Measurements from ENCODE around the gene OLFML3.

- TF ChIP-seq CTCF (IDR thresholded peaks at IDR 0.05; ENCODE audit: borderline replicate concordance, extremely low read depth, low read length, poor library complexity, severe bottlenecking) (no peak), EZH2 (IDR thresholded peaks at IDR 0.05; ENCODE audit: borderline replicate concordance, low read depth, low read length, severe bottlenecking) (no peak)
Observed at GRCh38 chr1:113975211-113975895, 3.9 kb upstream of the OLFML3 start.
